WTC11 (cell line): Measurements from ENCODE around the gene KIR2DL4.

ENCODE experiments used
- CTCF ChIP-seq: fragments of 200-600 bp; IDR thresholded peaks from 2 replicates; pipeline ENCODE4 v1.8.0; 2022; ENCODE audit warnings: antibody characterized with exemption
- MAX ChIP-seq: sonication (generic); formaldehyde crosslinking; IDR thresholded peaks from 2 replicates; pipeline ENCODE4 v1.8.0; 2022; ENCODE audit warnings: mild to moderate bottlenecking, missing genetic modification reagents
- OVOL2 ChIP-seq: fragments of 250-450 bp; sonication (Bioruptor Pico); IDR thresholded peaks from 2 replicates; pipeline ENCODE4 v1.9.0; 2021; ENCODE audit warnings: mild to moderate bottlenecking, borderline replicate concordance
- PRDM15 ChIP-seq: sonication (generic); formaldehyde crosslinking; IDR thresholded peaks from 2 replicates; pipeline ENCODE4 v1.8.0; 2022; ENCODE audit warnings: missing genetic modification reagents
- USF2 ChIP-seq: sonication (generic); formaldehyde crosslinking; IDR thresholded peaks from 2 replicates; pipeline ENCODE4 v1.8.1; 2023; ENCODE audit warnings: mild to moderate bottlenecking, missing genetic modification reagents, moderate library complexity
- ZBTB43 ChIP-seq: sonication (generic); formaldehyde crosslinking; IDR thresholded peaks from 2 replicates; pipeline ENCODE4 v1.8.1; 2023; ENCODE audit warnings: mild to moderate bottlenecking, missing genetic modification reagents

GRCh38 chr19:54804571-54804970 lies 1.2 kb downstream of the KIR2DL4 start:
- TF ChIP-seq ZBTB43 (no peak), CTCF (no peak), MAX (CRISPR knock-in tag) (no peak), PRDM15 (no peak), USF2 (CRISPR knock-in tag) (no peak), OVOL2 (no peak)
